Mesenteric fat pad (tissue), 1 donor: ENCODE results near the gene CAPN9. TPM values are rescaled to one million over a fixed set of nuclear protein-coding genes. Genes with fewer than 3 reads are reported as not detected.

Experiments
- DNase-seq: peaks from one replicate; pipeline ENCODE4 v3.0.0-alpha.2; 2020; ENCODE audit warnings: low spot score
- total RNA-seq: library from RNA; stranded (reverse); fragmentation: NEBNext Ultra II Directional; extraction: Animal tissue kit (Norgen Biotek cat#: 25700); gene quantifications from one replicate; pipeline ENCODE4 v1.2.1, GENCODE V29; 2021
- donor health status: DM: yes; HTN: yes; CAD: no.

Gene CAPN9
- total RNA-seq, 1 donor from 2014 or later = not detected

DNA sequence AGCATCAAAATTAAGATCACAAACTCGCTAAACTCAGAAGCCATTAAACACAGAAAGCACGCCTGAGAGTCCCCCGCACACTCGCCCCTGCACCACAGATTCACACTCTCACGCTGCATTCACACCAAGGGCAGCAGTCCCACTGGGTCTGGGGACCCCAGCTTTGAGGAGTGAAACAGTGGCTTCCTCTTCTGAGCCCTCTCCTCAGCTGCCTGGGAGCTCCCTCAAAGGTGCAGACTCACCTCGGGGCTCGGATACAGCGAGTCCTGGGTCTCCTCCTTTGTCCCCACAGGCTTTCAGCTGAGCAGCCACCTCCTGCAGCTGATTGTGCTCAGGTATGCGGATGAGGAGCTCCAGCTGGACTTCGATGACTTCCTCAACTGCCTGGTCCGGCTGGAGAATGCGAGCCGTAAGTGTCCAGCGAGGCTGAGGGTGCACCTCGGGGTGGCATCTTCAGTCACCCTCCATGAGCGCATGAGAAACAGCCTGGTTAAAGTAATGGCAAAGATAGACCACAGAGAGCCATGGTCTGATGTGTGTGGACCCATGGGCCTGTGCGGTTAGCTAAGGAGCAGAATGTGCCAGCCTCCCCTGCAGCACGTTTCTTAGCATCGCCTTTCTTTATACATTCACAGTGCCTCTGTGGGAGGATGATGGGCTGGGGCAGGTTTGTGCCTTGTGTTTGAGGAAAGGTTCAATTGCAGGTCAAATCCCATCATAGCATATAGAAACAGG lies 47.9 kb downstream of the CAPN9 start:
- DNase-seq = no peak

DNA sequence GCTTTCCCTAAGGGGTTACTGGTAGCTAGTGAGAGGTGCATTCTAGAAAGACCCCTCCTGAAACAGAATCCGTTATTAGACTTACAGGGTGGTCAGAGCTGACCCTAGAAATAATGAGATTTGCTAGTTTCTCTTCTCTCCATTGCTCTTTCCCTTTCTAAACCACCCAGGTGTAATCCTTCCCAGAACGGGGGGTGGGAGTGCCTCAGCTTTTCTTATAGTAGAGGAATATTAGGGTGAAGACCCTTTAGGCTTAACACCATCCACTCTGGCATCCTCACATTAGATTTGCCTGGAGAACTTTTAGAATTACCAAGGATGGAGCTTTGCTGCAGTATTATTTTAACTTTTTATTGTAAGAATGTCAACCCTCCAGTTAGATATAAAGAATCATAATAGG lies 49.4 kb downstream of the CAPN9 start:
- DNase-seq = no peak

DNA sequence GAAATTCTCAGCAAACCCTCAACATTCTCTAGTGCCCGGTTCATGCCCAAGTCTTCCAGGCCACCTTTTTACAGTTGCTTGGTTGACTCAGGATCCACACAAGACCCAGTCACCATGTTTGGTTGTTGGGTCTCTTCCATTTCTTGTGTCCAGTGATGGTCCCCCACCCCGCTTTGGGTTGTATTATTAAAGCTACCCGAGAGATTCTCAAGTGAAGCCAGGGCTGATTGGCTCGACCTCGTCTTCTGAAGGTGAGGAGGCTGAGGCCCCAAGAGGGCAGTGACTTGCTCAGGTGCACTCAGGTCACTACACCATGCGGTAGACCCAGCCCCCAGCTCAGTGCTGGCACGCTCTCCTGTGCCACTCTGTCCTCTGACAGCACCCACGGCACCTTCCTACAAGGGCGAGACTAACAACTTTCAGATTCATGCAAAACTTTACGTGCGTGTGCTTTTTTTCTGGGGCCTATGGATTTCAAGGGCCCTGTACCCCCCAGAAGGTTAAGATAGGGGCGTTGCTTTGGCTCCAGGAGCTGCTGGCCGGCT lies 50.3 kb downstream of the CAPN9 start:
- no peak for DNase-seq

DNA sequence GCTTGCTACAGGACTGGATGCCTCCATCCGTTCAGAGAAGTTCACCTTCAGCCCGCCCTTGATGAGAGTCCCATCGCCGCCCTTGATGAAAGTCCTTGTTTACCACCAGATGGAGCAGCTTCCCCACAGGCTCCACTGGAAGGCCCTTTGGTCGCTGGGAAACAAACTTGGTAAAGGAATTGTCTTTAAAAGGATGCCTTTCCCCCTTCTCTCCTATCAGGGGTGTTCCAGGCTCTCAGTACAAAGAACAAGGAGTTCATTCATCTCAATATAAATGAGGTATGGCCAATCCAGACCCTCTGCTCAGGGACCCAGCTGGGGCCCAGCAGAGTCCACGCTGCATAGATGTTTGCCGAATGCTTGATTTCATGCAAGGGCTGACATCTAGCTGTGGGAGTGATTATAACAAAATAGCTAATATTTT lies 50.8 kb downstream of the CAPN9 start:
- DNase-seq = no peak

DNA sequence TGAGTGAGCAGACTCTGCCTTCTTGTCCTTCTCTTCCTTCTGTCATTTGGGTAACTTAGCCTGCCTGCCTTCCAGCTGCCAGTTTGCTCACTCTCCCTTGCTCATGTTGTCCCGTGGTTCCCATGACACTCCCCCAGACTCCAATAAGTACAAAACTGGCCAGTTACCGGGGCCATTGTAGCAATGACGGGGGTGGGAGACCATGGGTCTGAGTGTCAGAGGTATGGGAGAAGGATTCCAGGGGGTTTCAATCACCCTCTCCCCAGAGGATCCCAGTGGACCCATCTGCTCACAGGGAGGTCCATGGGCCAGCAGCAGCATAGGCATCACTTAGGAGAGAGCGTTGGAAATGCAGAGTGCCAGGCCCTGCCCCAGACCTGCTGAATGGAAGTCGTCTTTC lies 51.3 kb downstream of the CAPN9 start:
- DNase-seq = no peak

- no peak for DNase-seq
Measured at GRCh38 chr1:230800891-230801840, 54.0 kb downstream of the CAPN9 start.

GRCh38 chr1:230804396-230804795 lies 57.2 kb downstream of the CAPN9 start:
- no peak for DNase-seq

- DNase-seq = no peak
Measured at GRCh38 chr1:230806552-230806951, 59.4 kb downstream of the CAPN9 start.

- no peak for DNase-seq
Measured at GRCh38 chr1:230807029-230807428, 59.8 kb downstream of the CAPN9 start.

GRCh38 chr1:230807561-230808280 lies 60.5 kb downstream of the CAPN9 start:
- no peak for DNase-seq

- no peak for DNase-seq
Measured at GRCh38 chr1:230808281-230808872, 61.2 kb downstream of the CAPN9 start.

DNA sequence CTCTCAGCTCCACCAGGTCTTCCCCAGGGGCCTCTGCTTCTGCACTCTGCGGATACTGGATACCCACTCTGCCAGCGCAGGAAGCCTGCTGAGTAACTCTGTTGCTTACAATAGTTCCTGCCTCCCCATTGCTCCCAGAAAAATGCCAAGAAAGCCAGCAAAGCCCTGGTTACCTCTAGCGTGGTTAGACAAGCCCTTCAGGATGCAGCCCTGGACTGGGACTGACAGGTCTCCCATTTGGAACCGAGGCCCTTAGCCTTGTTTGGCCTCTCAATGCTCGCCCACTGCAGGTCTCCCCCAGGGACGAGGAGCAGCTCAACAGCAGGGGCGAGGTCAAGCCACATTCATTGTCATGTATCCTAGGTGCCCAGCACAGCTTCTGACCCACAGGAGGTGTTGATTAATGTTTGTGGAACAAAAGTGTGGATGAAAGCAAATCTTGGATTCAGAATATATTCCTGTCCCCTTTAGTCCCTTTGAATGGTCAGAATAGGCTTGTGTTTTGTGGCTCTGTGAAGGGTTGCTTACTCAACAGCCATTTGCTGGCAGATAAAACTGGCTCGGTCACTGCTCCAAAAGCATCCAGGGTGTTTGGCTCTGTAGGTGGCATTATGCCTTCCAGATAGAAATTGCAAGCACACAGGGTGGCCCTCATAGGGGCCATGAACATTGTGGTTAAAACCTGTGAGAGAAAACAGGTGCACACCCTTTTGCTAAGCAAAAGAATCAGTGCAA lies 62.2 kb downstream of the CAPN9 start:
- DNase-seq = no peak

DNA sequence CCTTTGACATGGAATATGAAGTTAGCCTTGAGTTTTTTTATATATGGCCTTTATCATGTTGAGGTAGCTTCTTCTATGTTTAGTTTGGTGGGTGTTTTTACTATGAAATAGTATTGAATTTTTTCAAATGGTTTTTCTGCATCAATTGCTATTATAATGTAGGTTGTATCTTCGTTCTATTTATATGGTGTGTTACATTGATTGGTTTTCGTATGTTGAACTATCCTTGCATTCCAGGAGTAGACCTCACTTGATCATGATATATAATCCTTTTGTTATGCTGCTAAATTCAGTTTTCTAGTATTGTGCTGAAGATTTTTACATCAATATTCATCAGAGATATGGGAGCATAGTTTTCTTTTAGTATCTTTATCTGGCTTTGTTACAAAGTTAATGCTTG lies 65.4 kb downstream of the CAPN9 start:
- DNase-seq = no peak

DNA sequence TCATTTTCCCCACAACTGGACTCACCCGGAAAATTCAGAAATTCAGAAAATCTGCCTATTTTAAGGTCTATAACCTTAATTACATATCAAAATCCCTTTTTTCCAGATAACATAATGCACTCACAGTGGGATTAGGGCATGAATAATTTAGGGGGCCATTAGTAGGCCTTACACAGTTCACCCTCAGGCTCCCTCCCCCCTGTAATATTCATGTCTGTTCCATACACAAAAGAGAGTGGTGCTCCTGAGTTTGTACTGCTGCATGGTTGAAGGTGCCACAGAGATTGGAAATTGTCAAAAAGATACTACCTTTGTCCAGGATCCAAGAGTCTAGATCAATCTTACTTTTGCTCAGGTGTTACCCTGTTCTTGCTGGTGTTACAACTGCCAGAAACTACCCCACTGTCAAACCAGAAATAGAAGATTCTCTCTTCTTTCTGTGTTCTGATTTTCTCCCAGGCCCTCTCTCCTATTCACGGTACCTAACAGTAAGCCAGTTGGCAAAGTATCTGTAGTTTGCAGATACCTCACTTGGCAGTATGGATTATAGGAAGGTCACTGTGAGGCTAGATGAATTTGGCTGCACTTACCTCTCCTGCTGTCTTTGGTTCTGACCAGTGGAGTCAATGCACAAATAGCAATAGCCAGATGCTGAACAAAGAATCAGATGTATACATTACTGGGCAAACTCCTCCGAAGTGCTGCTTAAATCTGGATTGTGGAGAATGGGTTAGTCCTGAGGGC lies 67.9 kb downstream of the CAPN9 start:
- no peak for DNase-seq

DNA sequence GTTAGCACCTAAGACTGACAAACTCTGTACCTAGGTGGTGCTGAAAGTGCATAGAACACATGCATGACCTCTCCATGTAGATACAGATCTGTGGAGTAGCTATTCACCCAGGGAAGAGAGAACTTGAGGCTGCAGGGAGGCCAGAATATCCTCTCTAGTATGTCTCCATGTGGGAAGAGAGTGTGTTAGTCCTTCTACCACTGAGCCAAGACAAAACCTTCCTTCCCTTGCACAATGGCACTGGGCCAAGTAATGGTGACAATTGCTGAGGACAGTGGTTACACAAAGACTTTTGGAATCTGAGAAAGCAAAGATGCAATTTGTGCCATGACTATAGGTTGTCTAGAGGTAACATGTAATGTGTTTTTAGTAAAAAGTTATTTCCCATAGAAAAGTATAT lies 68.8 kb downstream of the CAPN9 start:
- no peak for DNase-seq

DNA sequence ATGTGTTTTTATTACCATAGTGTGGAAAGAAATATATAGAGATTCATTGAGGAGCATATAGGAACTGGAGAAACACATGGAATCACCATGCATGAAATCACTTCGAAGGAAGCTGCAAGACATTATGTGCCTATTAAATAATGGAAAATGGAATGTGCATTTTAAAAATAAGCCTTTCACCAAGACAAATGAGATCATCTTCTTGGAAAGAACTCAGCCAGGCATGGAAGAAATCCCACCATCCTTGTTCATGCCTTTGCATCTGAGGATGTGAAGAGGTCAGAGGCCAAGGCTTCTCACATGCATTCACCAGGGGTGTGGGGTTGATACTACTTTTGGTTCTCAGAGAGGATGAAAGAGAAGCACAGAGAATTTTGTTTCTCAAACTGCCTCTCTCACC lies 71.2 kb downstream of the CAPN9 start:
- no peak for DNase-seq

- no peak for DNase-seq
Measured at GRCh38 chr1:230818901-230819300, 71.7 kb downstream of the CAPN9 start.

GRCh38 chr1:230819976-230820375 lies 72.8 kb downstream of the CAPN9 start:
- no peak for DNase-seq

DNA sequence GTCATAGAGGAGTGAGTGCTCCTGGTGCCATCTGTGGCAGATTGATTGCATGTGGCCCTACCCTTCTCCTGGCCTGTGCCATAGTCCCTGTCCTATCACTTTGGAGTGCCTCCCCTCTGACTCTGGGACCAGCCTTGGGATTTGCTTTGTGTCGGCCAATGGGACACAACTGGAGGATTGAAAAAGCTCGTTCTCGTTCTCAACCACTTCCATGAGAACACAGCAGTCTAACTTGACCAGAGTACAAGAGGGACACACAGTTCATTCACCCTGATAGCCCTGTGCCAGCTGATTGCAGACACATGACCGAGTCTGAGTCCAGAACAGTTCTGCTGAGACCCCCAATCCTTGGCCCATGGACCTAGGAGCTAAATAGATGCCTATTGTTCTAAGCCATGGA lies 73.4 kb downstream of the CAPN9 start:
- no peak for DNase-seq

GRCh38 chr1:230821346-230821745 lies 74.2 kb downstream of the CAPN9 start:
- no peak for DNase-seq
